ENCODE data around the gene MORN5.

The MORN5 gene

DNA sequence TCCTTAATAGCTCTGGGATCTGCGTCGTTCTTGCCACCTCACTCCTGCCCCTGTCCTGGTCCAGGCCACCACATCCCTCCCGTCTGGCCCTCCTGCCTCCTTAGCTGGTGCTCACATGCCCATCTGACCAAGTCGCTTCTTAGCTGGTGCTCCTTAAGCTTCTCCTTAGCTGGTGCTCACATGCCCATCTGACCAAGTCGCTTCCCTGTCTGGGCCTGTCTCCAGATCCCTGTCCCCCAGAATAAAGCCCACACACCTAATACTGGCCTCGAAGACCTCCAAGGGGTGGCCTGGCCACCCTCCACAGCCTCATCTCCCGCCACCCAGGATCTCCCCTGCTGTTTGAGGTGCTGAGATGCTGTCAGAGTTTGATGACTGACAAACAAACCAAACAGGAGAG, 35.2 kb upstream of the MORN5 start:
- no peak for DNase-seq (ENCODE audit: low read depth in 2 of 2)

DNA sequence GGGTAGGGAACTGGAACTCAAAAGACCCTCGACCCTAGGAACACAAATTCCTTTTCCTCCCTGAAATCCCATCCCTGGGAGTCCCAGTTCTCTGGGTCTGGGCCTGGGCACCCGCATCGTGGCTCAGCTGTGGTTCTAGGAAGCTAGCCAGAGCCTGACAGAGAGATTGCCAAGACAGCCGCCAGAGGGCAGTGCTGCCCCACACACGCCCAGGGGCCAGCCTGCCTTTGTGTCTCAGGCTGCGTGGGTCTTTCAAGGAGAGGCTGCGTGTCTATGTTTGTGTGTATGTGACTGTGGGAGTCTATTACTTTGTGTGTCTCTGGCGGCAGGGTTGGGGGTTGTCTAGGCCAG, 34.6 kb upstream of the MORN5 start:
- DNase-seq (ENCODE audit: low read depth in 2 of 2): peak; percentile 54 to 58

DNA sequence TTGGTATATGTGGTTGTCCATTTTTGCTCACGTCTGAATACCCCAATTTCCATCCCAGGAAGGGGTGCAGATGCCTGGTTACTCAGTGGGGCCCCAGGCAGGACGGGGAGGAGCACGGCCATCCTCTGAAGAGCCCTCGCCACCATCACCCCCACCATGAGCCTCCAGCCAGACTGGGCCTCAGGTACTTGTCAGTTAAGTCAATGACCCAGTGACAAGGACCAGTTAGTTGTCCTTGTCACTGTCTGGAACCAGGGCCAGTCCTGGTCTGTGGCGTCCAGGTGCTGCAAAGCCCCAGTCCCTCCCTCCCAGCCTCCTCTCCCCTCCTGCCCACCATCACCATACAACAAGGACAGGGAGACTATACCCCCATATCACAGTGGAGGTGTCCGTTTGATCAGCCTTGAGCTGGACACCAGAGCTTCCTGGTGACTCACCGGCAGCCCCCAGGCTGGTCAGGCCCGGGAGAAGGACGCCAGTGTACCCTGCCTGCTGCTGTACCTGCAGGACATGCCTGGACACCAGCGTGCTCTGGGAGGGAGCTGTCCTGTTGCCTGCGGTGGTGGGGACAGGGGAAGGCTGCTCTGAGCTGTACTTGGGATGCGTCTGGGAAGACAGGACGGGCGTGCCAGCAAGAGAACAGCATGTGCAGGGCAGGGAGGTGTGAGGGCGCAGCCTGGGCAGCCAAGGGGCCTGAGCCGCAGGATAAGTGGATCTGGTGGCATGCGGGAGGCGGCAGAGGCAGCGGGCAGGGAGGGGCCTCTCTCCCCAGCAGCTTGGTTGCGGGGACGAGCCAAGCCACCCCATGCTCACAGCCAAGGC, 34.0 kb upstream of the MORN5 start:
- no peak for DNase-seq (ENCODE audit: low read depth in 2 of 2)

DNA sequence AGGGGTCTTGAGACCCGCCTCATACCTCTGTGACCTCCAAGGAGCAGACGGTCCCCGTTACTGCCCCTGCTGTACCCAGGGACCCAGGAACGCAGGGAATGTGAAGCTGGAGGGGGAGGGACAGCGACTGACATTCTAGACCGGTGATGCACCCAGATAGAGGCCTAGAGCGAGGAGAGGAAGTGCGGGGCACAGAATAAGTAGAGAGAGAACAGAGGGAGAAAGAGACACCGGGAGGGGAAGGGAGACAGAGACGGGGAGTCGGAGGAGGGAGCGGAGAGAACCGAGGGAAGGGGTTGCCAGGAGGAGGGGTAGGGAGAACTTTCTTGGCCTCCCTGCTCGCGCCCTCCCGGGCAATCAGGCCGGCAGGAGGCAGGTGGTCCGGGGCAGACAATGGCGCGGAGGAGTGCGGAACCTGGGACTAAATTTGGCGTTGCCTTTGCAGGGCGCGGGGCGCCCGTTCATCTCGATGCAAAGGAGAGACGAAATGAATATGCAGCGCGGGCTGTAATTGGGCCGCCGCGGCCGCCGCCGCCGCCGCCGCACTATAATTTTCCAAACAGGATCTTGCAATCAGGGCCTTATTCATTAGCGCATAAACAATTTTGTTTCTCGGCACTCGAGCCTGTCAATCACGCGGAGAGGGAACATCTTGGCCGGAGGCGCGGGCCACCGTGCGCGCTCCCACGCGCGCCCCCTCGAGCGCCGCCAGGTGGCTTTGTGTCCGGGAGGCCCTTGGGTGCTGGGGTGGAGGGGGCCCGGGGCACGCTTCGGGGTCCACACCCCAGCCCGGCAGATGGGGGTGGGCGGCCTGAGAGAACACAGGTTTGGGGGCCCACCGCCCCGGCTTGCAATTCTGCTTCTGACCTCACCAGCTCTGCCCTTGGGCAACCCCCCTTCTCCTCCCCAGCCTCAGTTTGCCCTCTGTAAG, 33.1 kb upstream of the MORN5 start:
- DNase-seq (ENCODE audit: low read depth in 2 of 2): no peak

DNA sequence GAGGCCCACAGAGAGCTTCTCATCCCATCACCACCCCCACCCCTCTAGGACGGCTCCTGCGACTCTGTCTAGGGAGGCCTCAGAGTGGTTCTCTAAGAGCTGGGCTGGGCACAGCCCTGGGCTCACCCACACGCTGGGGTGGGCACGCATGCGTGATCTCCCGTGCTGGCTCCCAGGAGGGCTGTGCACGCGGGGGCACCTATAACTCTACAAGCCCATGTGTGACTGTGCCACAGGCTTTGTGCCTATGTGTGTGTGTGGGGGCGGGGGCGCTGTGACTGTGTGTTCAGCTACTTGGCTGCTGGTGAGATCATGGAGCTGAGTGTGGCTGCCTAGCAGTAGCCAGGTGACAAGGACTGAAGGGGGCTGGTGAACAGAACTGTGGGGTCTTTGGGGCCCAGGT, 32.3 kb upstream of the MORN5 start:
- DNase-seq (ENCODE audit: low read depth in 2 of 2): no peak

DNA sequence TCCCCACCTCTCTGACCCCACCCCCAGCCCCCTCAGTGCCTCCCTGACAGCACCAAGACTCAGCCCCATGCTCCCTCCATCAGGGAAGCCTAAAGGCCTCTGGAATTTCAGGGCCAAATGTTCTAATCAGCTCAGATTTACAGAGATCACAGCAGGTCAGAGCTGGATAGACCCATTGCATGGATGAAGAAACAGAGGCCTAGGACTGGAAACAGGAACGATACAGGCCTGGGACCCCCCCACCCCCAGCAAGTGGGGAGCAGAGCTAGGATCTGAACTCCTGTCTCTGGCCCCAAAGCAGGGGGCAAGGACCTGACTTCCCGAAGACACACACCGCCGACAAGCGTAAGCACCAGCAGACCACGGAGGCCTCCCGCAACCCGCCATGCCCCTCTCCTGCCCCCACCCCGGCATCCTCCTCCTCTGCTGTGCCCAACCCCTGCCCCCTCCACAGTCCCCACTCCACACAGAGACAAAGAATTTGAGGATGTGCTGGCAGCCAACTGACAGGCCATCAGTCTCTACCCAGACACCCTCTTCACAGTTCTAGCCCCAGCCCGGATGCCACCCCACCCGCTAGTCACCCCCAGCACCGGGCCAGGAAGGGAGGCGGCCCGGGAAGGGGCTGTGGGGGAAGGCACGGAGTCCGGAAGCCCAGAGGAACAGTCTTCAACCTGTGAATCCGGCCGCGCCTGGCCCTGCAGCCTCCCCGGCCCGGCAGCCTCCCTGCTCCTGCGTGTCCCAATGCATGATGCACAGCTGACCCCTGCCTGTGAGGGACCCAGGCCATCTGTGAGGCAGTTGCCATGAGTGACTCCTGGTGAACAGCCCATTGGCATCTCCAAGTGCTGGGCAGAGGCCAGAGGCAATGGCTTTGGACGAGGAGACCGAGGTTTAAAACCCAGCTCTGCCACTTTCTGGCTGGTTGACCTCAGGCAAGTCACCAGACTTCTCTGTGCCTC, 31.4 kb upstream of the MORN5 start:
- DNase-seq (ENCODE audit: low read depth in 2 of 2): no peak

DNA sequence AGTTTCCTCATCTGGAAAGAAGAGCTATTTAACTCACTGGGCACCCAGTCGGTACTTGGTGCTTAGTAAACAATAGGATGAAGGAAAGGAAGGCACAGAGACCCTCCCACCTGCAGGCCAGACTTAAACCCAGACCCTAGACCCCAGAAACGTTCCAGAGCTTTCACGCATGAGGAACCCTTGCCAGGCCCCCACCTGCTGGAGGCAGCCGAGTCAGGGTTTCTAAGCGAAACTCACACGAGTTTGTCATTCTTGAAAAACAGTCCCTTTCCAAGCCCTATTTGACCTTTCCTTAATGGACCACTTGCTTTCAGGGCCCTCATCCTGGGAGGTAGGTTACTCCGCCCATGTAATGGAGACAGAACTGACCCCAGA, 30.8 kb upstream of the MORN5 start:
- DNase-seq (ENCODE audit: low read depth in 2 of 2): no peak

DNA sequence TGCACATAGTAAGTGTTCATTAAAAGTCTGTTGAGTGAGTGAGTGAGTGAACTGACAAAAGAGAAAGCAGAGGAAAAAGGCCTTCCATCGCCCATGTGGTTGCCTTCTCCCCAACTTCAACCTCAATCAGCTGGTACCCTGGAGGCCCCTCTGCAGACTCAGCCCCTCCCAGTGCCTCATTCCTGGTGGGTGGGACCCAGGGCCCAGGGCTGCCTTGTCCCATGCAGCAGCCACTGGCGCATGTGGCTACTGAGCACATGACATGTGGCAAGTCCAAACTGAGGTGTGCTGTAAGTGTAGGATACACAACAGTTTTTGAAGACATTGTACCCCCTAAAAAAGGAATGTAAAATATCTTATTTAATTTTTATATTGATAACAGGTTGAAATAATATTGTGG, 29.7 kb upstream of the MORN5 start:
- DNase-seq (ENCODE audit: low read depth in 2 of 2): no peak

DNA sequence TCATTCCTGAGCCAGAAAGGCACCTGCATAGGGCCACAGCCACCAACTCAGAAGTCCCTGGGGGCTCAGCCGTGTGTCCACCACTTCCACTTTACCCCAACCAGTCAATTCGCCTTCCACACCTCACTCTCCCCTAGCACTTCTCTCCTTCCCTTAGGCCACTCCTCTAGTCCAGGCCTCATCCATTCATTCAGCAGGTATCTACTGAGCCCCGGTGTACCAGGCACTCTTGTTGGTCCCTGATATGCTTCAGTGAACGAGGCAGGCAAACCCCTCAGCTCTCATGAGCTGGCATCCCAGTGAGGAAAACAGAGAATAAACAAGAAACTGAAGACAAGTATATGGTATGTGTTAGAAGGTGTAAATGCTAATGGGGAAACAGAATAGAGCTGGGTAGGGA, 28.9 kb upstream of the MORN5 start:
- DNase-seq (ENCODE audit: low read depth in 2 of 2): no peak

DNA sequence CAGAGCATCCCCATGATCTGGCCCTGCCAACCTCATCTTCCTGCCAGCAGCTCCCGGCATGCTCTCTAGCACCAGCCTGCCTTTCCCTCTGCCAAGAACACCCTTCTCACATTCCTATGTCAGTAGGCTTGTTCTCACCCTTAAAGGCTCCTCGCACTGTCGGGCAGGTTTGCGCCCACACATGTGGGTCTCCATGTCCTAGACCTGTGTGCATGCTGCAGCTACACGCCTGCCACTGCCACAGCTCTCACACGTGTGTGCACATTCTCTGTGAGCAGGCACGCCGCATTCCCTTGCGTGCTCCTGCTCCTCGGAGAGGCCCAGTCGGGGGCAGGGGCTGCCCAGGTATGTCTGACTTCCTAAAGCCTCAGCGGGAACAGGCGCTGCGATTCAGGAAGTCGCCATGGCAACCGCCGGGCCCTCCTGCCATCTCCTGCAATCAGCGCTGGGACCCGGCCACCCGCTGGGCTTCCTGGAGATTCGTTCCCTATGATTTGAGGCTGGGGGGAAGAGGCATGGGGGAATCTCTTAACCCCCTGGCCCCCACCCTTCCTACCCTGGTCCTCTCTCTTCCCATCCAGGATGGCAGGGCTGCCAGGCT, 28.2 kb upstream of the MORN5 start:
- no peak for DNase-seq (ENCODE audit: low read depth in 2 of 2)

DNA sequence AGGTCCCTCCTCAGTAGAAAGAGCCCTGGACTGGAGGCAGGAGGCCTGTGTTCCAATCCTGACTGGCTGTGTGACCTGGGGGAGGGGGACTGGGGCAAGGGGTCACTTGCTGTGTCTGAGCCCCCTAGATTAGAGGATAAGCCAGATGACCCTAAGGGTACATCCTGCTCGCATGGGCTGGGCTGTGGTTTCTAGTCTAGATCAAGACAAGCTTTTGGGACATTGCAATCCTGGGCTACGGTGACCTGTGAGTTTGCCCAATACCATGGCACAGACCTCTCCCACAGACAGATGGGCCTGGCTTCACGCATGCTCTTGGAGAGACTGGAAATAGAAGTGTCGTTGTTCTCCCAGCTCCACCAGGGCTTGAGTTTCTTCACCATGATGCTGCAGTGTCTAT, 27.2 kb upstream of the MORN5 start:
- no peak for DNase-seq (ENCODE audit: low read depth in 2 of 2)

DNA sequence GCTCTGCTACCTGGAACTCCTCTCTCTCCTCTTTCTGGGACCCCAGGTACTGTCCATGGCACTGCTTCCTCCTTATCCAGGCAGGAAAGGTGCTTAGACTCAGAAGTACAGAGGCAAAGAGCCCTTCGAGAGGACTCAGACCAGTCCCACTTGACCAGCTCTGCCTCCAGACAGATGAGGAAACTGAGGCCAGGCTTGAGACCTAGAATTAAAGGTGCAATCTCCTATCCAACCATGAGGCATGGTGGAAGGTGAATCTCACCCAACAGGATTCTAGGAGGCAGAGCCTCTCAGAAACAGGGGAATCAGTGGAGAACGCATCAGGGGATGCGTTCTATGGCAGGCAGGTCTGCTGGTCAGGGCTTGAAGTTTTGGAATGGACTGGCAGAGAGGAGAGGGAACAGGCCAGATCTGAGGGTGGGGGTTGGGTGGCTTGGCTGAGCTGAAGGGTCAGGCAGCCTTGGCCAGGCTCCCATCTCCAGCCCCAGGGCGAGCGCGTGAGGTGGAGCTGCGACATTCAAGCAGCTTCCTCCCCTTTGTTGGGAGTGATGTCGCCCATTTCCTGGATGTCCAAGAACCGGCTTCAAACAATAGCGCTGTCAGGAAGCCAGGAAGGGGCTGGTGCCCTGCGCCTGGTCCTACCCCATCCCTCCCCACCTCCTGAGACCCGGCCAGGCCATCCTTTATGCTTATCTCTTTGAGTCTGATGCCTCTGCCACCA, 26.3 kb upstream of the MORN5 start:
- DNase-seq (ENCODE audit: low read depth in 2 of 2): no peak

DNA sequence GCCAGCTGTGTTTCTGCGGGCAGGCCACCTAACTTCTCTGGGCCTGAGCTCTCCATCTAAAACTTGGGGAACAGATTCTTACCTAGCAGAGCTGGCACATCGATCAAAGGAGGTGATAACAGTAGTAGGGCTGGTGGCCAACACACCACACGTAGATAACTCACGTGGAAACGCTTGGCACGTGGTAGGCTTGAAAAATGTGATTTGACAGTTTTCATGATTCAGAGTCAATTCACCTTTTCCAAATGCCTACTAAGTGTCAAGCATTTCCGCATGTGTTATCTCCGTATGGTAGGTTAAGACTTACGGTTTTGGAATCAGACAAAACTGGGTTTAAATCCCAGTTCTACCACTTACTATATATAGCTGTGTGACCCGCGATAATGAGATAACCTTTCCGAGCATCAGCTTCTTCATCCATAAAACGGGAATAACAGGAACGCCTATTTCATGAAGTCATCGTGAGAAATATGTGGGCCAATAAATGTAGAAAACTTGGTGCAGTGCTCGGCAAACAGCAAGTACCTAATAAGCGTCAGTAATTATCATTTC, 25.6 kb upstream of the MORN5 start:
- DNase-seq (ENCODE audit: low read depth in 2 of 2): no peak

DNA sequence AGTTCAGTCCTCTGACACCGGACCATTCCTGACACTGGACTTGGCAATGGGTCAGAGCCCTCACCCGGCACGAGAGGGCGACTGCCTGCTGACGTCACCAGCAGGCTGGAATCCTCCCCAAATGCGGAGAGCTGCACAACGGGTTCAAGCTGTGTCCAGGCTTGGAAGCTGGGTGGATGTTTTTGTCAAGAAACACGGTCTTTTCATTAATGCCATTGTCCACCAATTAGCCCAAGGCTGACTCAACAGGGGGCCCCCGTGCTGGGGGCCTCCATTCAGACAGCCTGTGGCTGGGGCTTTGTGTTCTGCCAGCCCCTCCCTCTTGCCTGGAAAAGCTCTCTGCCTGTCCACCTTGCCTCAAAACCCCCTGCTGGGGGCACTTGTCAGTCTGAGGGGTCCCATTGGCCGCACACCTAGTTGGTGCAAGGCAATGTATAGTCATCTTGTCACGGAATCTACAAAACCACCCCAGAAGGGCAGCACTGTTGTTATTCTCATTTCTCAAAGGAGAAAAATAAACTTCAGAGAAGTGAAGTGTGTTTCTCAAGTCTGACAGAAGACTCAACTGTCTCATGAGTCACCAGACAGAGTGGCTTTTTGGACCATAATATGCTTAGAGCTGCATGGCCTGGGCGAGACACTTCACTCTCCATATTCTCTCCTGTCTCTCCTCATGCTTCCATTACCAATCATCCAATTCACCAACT, 24.7 kb upstream of the MORN5 start:
- DNase-seq (ENCODE audit: low read depth in 2 of 2): no peak

DNA sequence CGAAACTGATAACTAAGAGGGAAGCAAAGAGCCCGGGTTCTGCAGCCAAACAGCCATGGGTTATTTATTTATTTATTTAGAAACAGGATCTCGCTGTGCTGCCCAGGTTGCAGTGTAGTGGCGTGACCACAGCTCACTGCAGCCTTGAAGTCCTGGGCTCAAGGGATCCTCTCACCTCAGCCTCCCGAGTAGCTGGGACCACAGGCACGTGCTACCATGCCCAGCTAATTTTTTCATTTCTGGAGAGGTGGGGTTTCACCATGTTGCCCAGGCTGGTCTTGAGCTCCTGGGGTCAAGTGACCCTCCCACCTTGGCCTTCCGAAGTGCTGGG, 24.2 kb upstream of the MORN5 start:
- no peak for DNase-seq (ENCODE audit: low read depth in 2 of 2)

DNA sequence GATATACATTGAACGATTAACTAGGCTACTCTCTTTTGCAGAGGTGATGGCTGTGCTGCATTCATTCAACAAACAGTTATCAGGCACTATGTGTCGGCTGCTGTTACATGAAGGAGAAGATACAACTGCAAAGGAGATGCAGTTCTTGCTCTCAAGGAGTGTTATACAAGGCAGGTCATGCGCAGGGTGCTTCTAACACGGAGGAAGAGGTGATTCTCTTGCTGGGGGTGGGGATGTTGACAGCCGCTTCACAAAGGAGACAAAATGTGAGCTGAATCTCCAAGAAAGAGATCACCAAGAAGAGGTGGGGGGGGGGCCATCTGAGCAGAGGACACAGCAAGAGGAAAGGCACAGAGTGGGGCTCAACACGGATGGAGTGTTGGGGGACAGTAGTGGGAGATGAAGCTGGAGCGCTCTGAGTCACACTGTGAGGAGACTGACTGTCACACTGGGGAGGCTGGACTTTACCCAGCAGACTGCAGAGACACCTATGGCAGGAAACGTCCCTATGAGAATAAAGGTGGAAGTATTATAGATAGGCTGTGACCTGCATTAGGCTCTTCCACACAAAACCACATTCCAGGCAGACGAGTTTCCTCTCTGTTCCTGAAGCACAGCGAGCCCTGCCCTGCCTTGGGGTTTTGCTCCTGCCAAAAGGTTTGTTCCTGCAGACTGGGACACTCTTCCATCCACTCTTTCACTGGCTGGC, 21.0 kb upstream of the MORN5 start:
- DNase-seq (ENCODE audit: low read depth in 2 of 2): no peak

DNA sequence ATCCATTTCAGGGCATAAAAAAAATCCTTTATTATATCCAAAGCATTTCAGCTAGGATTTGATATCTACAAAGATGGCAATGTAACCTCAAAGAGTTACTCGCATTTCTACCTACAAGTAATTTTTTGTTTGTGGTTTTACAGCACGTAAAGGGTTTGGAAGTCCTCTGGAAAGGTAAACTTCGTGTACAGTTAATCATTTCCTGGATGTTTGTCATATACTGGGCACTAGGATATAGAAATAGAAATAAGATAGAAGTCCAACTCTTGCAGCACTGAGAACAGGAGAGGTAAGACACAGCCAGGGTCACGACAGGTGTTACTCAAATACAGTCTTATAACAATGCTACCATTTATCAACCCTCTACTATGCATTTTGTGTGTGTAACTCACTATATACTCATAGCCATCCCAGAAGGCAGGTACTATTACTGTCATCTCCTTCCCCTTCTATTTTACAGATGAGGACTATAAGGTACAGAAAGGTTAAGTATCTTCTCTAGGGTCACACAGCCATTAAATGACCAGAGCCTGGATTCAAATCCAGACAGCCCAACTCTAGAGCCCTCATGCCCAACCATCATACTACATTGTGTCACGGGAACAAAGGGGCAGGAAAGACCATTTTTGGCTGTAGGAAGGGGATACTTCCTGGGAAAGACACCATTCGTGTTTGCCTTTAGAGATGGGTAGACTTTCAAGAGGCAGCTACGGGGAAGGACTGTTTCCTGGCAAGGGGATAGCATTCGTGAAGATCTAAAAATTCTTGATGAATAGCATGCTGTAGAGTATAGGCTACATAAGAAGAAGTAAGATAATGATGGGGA, 19.1 kb upstream of the MORN5 start:
- no peak for DNase-seq (ENCODE audit: low read depth in 2 of 2)

DNA sequence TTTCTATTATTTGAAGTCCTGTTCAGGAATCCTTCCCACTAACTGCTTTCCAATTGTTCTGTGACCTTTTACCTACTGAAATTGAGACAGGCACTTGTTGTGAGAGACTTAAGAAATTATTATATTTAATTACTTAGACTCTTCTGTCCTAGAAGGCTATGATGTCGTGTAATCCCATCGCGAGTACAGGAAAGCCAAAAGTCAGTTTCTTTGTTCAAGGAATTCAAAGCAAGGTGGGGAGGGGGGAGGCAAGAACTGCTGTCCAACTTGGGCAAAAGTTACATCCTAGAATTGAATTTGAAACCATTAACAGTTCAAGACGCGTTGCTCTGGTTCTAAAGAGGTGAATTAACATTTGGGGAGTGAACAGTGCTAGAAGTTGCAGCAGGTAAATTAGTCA, 18.0 kb upstream of the MORN5 start:
- DNase-seq (ENCODE audit: low read depth in 2 of 2): no peak

DNA sequence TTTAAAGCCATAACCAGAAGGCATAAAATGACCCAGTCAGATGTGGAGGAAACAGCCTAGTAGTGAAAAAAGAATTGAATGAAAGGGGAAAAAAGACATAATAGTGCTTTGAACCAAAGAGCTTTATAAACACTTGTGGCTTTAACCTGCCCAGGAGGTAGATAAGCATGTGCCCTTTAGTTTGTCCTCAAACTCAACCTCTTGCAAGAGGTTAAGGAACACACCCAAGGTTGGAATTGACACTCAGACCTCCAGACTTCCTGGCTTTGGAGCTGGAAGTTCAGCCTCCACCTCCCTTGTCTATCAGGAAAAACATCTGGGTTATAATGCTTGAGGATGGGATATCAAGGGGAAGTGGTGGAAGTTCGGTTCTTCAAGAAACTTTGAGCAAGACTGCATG, 16.4 kb upstream of the MORN5 start:
- no peak for DNase-seq (ENCODE audit: low read depth in 2 of 2)
